Activated CD4-positive, alpha-beta T cell treated with anti-CD3 and anti-CD28 coated beads, Interleukin-2, amount 10 ng/mL, durations not matched to agents 24 days and 14 days (primary cell): Measurements from ENCODE around the gene RAE1. TPM values are rescaled to one million over a fixed set of nuclear protein-coding genes. Genes with fewer than 3 reads are reported as not detected.

Experiments
- DNase-seq: peaks from one replicate; pipeline ENCODE4 v3.0.0; 2022
- H3K27ac Mint-ChIP-seq: one replicate; pipeline ENCODE4 v1.8.0; 2022; ENCODE audit warnings: mild to moderate bottlenecking, mixed read lengths
- H3K27me3 Mint-ChIP-seq: one replicate; pipeline ENCODE4 v1.8.0; 2022; ENCODE audit warnings: mixed read lengths
- H3K36me3 Mint-ChIP-seq: one replicate; pipeline ENCODE4 v1.8.0; 2022; ENCODE audit warnings: low read depth, mild to moderate bottlenecking, mixed read lengths
- H3K4me1 Mint-ChIP-seq: one replicate; pipeline ENCODE4 v1.8.0; 2021; ENCODE audit warnings: mixed read lengths
- H3K4me3 Mint-ChIP-seq: one replicate; pipeline ENCODE4 v1.8.0; 2022; ENCODE audit warnings: mild to moderate bottlenecking, moderate library complexity, mixed read lengths
- H3K9me3 Mint-ChIP-seq: one replicate; pipeline ENCODE4 v1.8.0; 2021; ENCODE audit warnings: mixed read lengths
- intact Hi-C: fragments of 100-400 bp; cut with micrococcal nuclease; formaldehyde crosslinking; loops from one replicate; pipeline ENCODE4 v1.15.1; 2023
- total RNA-seq: library from RNA; stranded (reverse); gene quantifications from 2 replicates; pipeline ENCODE4 v1.2.3, GENCODE V29; 2022

RAE1 gene
- total RNA-seq, 1 donor from 2014 or later = 58.2 TPM

GRCh38 chr20:57408536-57409233, 57.6 kb downstream of the RAE1 start:
- Mint-ChIP-seq H3K27ac (no peak overlapping the region), H3K4me1 (peaks cover 6% of the 10 kb centered on the region), H3K36me3 (peaks cover 32% of the 10 kb centered on the region), H3K4me3 (no peak overlapping the region), H3K9me3 (no peaks in the 10 kb centered on the region), H3K27me3 (no peaks in the 10 kb centered on the region)
- intact Hi-C loops = no loop called here
- DNase-seq = no peak

- H3K36me3 Mint-ChIP-seq = peaks cover 27% of the 10 kb centered on the region
- no peak for DNase-seq
- no peak overlapping the region for H3K27ac Mint-ChIP-seq
- H3K4me1 Mint-ChIP-seq = peaks cover 4% of the 10 kb centered on the region
- H3K4me3 Mint-ChIP-seq = no peak overlapping the region
- H3K9me3 Mint-ChIP-seq = no peaks in the 10 kb centered on the region
- intact Hi-C loops = no loop called here
- H3K27me3 Mint-ChIP-seq = no peaks in the 10 kb centered on the region
These were observed 58.2 kb downstream of the RAE1 start for GRCh38 chr20:57409316-57409671.

- intact Hi-C loops = no loop called here
- Mint-ChIP-seq H3K36me3 (peaks cover 27% of the 10 kb centered on the region), H3K4me3 (no peak overlapping the region), H3K27me3 (no peaks in the 10 kb centered on the region), H3K9me3 (no peaks in the 10 kb centered on the region), H3K27ac (no peak overlapping the region), H3K4me1 (peaks cover 4% of the 10 kb centered on the region)
- DNase-seq = no peak
These were observed 58.8 kb downstream of the RAE1 start for GRCh38 chr20:57409672-57410397.

- no peak for DNase-seq
- no peaks in the 10 kb centered on the region for H3K9me3 Mint-ChIP-seq
- H3K4me1 Mint-ChIP-seq = peaks cover 4% of the 10 kb centered on the region
- H3K4me3 Mint-ChIP-seq = no peak overlapping the region
- no peak overlapping the region for H3K27ac Mint-ChIP-seq
- peaks cover 23% of the 10 kb centered on the region for H3K36me3 Mint-ChIP-seq
- H3K27me3 Mint-ChIP-seq = no peaks in the 10 kb centered on the region
- intact Hi-C loops = no loop called here
These were observed 59.4 kb downstream of the RAE1 start for GRCh38 chr20:57410398-57410920.

GRCh38 chr20:57410924-57411323, 59.9 kb downstream of the RAE1 start:
- no peak overlapping the region for H3K27ac Mint-ChIP-seq
- no peak for DNase-seq
- H3K4me3 Mint-ChIP-seq = no peak overlapping the region
- no peaks in the 10 kb centered on the region for H3K27me3 Mint-ChIP-seq
- H3K36me3 Mint-ChIP-seq = peaks cover 23% of the 10 kb centered on the region
- no peaks in the 10 kb centered on the region for H3K9me3 Mint-ChIP-seq
- peaks cover 4% of the 10 kb centered on the region for H3K4me1 Mint-ChIP-seq
- intact Hi-C loops = no loop called here

GRCh38 chr20:57411406-57412283, 60.6 kb downstream of the RAE1 start:
- H3K9me3 Mint-ChIP-seq = no peaks in the 10 kb centered on the region
- peaks cover 4% of the 10 kb centered on the region for H3K4me1 Mint-ChIP-seq
- no peak for DNase-seq
- H3K27me3 Mint-ChIP-seq = no peaks in the 10 kb centered on the region
- H3K4me3 Mint-ChIP-seq = no peak overlapping the region
- intact Hi-C loops = no loop called here
- H3K27ac Mint-ChIP-seq = no peak overlapping the region
- peaks cover 23% of the 10 kb centered on the region for H3K36me3 Mint-ChIP-seq

- no peak for DNase-seq
- Mint-ChIP-seq H3K4me3 (no peak overlapping the region), H3K9me3 (no peaks in the 10 kb centered on the region), H3K27ac (no peak overlapping the region), H3K4me1 (peaks cover 7% of the 10 kb centered on the region), H3K36me3 (peaks cover 16% of the 10 kb centered on the region), H3K27me3 (peaks cover 4% of the 10 kb centered on the region)
- intact Hi-C loops = no loop called here
These were observed 61.4 kb downstream of the RAE1 start for GRCh38 chr20:57412347-57413029.

- Mint-ChIP-seq H3K36me3 (peaks cover 11% of the 10 kb centered on the region), H3K4me3 (no peak overlapping the region), H3K9me3 (no peaks in the 10 kb centered on the region), H3K27me3 (peaks cover 9% of the 10 kb centered on the region), H3K27ac (no peak overlapping the region), H3K4me1 (peaks cover 9% of the 10 kb centered on the region)
- intact Hi-C loops = no loop called here
- DNase-seq = no peak
These were observed 62.9 kb downstream of the RAE1 start for GRCh38 chr20:57413986-57414385.

GRCh38 chr20:57414867-57415592, 64.0 kb downstream of the RAE1 start:
- no peak overlapping the region for H3K27ac Mint-ChIP-seq
- peaks cover 9% of the 10 kb centered on the region for H3K27me3 Mint-ChIP-seq
- no peak overlapping the region for H3K4me3 Mint-ChIP-seq
- no peaks in the 10 kb centered on the region for H3K9me3 Mint-ChIP-seq
- H3K4me1 Mint-ChIP-seq = peaks cover 9% of the 10 kb centered on the region
- no peak for DNase-seq
- intact Hi-C loops = no loop called here
- H3K36me3 Mint-ChIP-seq = peaks cover 3% of the 10 kb centered on the region

GRCh38 chr20:57415771-57416170, 64.7 kb downstream of the RAE1 start:
- no peaks in the 10 kb centered on the region for H3K9me3 Mint-ChIP-seq
- H3K27me3 Mint-ChIP-seq = peaks cover 9% of the 10 kb centered on the region
- DNase-seq = no peak
- H3K4me1 Mint-ChIP-seq = peaks cover 9% of the 10 kb centered on the region
- H3K36me3 Mint-ChIP-seq = peaks cover 3% of the 10 kb centered on the region
- intact Hi-C loops = no loop called here
- H3K4me3 Mint-ChIP-seq = no peak overlapping the region
- H3K27ac Mint-ChIP-seq = no peak overlapping the region

GRCh38 chr20:57416296-57417022, 65.4 kb downstream of the RAE1 start:
- Mint-ChIP-seq H3K4me3 (no peak overlapping the region), H3K4me1 (peaks cover 7% of the 10 kb centered on the region), H3K9me3 (no peaks in the 10 kb centered on the region), H3K27me3 (peaks cover 9% of the 10 kb centered on the region), H3K27ac (no peak overlapping the region), H3K36me3 (no peaks in the 10 kb centered on the region)
- intact Hi-C loops = no loop called here
- no peak for DNase-seq

GRCh38 chr20:57417051-57417689, 66.1 kb downstream of the RAE1 start:
- no peak for DNase-seq
- no peak overlapping the region for H3K4me3 Mint-ChIP-seq
- H3K9me3 Mint-ChIP-seq = no peaks in the 10 kb centered on the region
- peaks cover 12% of the 10 kb centered on the region for H3K27me3 Mint-ChIP-seq
- intact Hi-C loops = no loop called here
- no peaks in the 10 kb centered on the region for H3K36me3 Mint-ChIP-seq
- H3K27ac Mint-ChIP-seq = no peak overlapping the region
- H3K4me1 Mint-ChIP-seq = peaks cover 7% of the 10 kb centered on the region
